GM21786 (cell line): ENCODE measurements around the gene ACE.

Experiments
- ATAC-seq: cut with Tn5 transposase; IDR thresholded peaks from one replicate; pipeline ENCODE4 v1.9.1; 2021; ENCODE audit not compliant: unreplicated experiment

The ACE gene

DNA sequence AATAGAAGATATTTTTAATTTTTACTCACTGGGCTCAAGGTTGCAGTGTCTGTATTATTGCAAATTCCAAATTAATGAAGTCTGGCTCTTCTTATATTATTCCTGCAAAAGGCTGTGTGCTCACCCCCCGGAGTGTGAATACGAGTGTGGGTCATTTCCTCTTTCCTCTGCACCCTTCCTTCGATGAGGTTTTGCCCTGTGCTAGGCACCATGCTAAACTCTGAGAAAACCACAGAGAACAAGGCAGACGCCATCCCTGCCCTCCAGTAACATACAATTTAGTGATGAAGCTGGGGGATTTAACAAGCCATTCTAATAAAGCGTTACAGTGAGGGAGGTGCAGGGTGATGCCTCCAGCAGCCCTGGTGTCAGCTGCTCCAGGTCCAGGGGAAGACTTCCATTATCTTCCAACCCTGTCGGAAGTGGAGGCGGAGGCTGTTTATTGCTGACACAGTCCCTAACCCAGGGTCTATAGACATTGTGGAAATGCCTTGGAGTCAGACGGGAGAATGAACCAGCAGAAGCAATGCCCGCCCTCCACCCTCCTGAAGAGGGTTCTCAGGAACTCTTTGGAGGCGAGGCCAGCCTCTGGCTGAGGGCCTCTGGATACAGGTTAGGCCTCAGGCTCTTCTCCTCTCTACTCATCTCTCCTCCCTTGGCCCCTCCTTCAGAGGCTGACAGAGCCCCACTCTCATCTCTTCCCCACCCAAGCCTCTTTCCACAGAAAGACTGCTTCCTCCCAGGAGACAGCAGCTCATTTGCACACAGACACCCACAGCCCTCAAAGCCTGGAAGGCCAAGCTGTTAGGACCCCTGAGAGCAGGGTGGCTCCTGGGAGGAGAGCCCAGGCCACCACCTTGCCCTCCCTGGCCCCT is 2.0 kb upstream of the ACE start:
- ATAC-seq: no peak

DNA sequence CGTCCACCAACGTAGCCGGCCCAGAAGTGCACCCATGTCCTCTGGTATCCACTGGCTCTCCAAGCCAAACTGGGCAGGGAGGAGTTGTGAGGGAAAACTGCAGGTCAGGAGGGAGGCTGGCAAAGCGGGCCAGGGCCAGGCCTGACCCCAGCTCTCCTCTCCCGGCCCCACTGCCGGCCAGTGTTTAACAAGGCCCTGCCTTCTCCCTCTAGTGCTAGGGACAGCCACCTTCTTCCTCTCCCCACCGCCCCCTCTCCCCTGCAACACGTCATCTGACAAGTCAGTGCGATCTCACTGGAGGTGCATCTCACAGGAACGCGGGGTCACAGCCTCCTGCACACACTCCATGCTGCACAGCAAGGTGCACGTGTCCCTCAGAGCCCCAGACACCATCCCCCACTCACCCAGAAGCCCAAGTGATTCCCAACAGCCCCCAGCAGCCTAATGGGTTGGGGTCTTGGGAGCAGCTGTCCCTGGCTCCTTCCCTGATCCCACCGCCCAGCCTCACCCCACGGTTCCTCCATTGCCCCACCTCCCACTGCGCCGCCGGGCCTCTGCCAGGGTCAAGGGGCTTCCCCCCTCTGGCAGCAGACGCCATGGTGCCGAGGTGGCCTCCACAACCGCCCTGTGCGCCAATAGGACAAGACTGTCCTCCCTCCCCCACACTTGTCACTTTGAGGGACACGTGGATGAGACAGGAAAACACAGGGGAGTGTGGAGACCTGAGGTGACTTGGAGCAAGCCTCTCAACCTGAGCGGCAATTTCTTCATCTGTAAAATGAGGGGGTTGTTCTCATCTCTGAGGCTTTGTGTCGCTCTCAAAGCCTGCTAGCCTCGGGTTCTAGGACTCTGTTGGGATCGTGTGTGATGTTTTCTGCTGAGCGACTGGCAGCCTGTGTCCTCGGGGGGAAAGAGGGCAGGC is 1.1 kb upstream of the ACE start:
- no peak for ATAC-seq

GRCh38 chr17:63476459-63476853 is 405 bp upstream of the ACE start:
- ATAC-seq: no peak

DNA sequence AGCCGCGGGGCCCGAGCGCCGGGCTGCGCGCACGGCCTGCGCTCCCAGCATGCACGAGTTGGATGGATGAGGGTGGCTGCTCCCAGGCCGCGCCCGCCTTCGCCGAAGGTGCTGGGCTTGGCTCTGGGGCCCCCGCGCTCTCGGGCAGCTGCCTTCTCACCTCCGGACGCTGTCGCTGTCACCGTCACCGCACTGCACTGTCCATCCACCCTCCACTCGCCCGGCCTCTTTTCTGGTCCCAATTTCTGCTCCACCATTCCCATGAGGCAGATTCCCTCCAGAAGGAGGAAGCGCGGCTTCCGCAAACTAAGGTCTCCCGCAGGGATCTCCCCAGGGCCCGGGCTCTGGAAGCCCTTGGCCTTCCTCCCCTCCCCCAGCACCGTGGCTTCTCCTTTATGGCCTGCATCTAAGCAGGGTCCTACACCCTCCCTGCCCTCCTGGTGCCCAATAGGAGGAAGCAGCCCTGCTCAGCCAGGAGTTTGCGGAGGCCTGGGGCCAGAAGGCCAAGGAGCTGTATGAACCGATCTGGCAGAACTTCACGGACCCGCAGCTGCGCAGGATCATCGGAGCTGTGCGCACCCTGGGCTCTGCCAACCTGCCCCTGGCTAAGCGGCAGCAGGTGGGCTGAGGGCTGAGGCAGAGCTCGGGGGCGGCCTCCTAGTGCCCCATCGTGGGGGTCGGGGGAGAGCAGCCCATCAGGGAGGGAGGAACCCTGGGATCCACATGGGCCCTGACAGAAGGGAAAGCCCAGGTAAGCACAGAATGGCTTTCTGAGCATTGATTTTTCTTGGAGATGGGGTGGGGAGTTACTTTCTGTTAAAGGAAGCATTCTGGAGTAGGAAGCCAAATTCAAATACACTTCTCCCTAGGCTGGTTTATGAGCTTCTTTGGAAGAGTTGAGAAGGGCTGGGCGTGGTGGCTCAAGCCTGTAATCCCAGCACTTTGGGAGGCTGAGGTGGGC is 899 bp downstream of the ACE start:
- no peak for ATAC-seq

GRCh38 chr17:63478814-63479494 is 2.1 kb downstream of the ACE start:
- ATAC-seq: peak; percentile 80

- ATAC-seq: no peak
Observed at GRCh38 chr17:63479495-63480184, 2.8 kb downstream of the ACE start.

GRCh38 chr17:63480192-63480784 is 3.4 kb downstream of the ACE start:
- no peak for ATAC-seq

DNA sequence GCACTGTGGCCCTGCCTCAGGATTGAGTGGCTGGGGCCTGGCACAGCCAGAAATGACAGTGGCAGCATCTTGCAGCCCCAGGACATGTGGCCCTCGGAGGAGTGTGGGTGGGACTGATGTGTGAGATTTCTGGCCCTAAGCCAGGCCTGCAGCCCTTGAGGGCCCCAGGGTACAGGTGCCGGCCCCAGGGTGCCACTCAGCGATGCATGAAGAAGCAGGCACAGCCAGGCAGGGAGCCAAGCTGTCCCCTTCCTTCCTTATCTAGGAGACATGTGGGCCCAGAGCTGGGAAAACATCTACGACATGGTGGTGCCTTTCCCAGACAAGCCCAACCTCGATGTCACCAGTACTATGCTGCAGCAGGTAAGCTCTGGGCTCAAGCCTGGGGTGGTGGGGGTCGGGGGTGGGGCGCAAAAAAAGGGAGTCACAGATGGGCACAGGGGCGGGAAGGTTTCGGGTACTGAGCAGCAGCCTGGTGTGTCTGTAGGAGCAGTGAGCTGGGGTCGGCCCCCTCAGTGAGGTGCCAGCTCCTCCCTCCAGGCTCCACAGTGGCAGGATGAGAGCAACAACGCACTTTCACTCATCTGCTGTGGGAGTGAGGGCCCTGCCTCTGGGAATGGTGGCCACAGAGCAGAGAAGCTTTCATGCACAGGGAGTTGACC is 4.1 kb downstream of the ACE start:
- ATAC-seq: no peak

GRCh38 chr17:63481488-63481870 is 4.6 kb downstream of the ACE start:
- no peak for ATAC-seq

GRCh38 chr17:63482509-63482908 is 5.6 kb downstream of the ACE start:
- no peak for ATAC-seq

GRCh38 chr17:63483038-63483437 is 6.2 kb downstream of the ACE start:
- ATAC-seq: no peak

- no peak for ATAC-seq
Observed at GRCh38 chr17:63483655-63484575, 7.1 kb downstream of the ACE start.

- ATAC-seq: no peak
Observed at GRCh38 chr17:63486317-63487013, 9.6 kb downstream of the ACE start.

DNA sequence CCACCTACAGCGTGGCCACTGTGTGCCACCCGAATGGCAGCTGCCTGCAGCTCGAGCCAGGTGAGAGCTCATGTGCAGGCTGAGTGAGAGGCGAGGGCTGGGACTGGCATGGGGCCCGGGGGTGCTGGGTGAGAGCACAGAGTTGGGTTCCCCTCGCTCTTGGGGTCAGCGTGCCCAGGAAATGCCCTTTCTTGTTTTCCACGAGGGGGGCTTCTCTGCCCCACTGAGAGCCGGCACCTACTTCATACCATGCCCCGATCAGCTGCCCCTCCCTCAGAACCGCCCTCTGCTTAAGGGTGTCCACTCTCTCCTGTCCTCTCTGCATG is 10.1 kb downstream of the ACE start:
- no peak for ATAC-seq

DNA sequence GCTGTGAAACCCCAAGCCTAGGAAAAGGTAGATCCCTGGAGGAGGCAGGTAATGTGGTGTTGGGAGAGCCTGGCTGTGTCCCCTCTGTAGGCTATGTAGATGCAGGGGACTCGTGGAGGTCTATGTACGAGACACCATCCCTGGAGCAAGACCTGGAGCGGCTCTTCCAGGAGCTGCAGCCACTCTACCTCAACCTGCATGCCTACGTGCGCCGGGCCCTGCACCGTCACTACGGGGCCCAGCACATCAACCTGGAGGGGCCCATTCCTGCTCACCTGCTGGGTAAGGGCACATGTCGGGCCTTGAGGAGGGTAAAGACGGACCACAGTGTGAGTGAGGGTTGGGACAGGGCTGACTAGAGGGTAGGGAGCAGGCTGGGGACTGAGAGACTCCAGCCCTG is 12.0 kb downstream of the ACE start:
- no peak for ATAC-seq

- ATAC-seq: no peak
Observed at GRCh38 chr17:63489291-63489690, 12.4 kb downstream of the ACE start.

GRCh38 chr17:63490329-63490728 is 13.5 kb downstream of the ACE start:
- ATAC-seq: no peak
